Measurements from ENCODE around the gene PRIM2.
"Not testable (repeated sequence)": the region's sequence is repeated elsewhere in the genome, so short reads cannot be mapped to it uniquely, and the experiment has no call there.

DNA sequence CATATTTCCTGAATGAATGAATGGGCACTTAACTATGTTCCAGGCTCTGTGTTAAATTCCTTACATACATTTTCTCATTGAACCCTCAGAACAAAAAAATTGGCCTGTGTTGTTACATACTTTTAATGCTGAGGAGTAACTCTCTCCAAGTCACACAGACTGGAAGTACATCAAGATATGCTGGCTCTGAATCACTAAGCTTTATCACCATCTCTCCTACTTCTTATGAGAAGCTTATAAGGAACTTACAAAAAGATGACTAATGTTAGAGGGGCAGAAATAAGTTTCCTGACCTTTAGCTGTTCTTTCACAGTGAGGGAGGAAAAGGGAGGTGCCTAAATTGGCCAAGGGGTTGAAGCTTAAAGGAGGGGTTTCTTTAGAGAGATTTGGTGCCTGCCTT, 350.7 kb downstream of the PRIM2 start:
- TF ChIP-seq POLR2AphosphoS5 (IDR thresholded peaks at IDR 0.05; ENCODE audit: low read depth); SPI1 (IDR thresholded peaks at IDR 0.05; ENCODE audit: borderline replicate concordance, low read depth); GABPA (IDR thresholded peaks at IDR 0.05; ENCODE audit: low read depth): not testable (repeated sequence)
- TF ChIP-seq, protein P1, sequence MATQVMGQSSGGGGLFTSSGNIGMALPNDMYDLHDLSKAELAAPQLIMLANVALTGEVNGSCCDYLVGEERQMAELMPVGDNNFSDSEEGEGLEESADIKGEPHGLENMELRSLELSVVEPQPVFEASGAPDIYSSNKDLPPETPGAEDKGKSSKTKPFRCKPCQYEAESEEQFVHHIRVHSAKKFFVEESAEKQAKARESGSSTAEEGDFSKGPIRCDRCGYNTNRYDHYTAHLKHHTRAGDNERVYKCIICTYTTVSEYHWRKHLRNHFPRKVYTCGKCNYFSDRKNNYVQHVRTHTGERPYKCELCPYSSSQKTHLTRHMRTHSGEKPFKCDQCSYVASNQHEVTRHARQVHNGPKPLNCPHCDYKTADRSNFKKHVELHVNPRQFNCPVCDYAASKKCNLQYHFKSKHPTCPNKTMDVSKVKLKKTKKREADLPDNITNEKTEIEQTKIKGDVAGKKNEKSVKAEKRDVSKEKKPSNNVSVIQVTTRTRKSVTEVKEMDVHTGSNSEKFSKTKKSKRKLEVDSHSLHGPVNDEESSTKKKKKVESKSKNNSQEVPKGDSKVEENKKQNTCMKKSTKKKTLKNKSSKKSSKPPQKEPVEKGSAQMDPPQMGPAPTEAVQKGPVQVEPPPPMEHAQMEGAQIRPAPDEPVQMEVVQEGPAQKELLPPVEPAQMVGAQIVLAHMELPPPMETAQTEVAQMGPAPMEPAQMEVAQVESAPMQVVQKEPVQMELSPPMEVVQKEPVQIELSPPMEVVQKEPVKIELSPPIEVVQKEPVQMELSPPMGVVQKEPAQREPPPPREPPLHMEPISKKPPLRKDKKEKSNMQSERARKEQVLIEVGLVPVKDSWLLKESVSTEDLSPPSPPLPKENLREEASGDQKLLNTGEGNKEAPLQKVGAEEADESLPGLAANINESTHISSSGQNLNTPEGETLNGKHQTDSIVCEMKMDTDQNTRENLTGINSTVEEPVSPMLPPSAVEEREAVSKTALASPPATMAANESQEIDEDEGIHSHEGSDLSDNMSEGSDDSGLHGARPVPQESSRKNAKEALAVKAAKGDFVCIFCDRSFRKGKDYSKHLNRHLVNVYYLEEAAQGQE (IDR thresholded peaks at IDR 0.05; ENCODE audit: insufficient replicate concordance, low read depth) = not testable (repeated sequence)
- TF ChIP-seq, protein P2, sequence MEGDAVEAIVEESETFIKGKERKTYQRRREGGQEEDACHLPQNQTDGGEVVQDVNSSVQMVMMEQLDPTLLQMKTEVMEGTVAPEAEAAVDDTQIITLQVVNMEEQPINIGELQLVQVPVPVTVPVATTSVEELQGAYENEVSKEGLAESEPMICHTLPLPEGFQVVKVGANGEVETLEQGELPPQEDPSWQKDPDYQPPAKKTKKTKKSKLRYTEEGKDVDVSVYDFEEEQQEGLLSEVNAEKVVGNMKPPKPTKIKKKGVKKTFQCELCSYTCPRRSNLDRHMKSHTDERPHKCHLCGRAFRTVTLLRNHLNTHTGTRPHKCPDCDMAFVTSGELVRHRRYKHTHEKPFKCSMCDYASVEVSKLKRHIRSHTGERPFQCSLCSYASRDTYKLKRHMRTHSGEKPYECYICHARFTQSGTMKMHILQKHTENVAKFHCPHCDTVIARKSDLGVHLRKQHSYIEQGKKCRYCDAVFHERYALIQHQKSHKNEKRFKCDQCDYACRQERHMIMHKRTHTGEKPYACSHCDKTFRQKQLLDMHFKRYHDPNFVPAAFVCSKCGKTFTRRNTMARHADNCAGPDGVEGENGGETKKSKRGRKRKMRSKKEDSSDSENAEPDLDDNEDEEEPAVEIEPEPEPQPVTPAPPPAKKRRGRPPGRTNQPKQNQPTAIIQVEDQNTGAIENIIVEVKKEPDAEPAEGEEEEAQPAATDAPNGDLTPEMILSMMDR (IDR thresholded peaks at IDR 0.05; ENCODE audit: insufficient read depth, low read length) = not testable (repeated sequence)
